KOPT-K1 (cell line): ENCODE measurements around the gene ALLC.

Source experiments
- H3K27ac ChIP-seq: fragments of 200-600 bp; sonication (generic); 2 replicates; pipeline ENCODE4 v1.5.1; 2016; ENCODE audit warnings: antibody characterized with exemption, mild to moderate bottlenecking, low read depth, low read length; ENCODE audit not compliant: poor library complexity, severe bottlenecking
- H3K36me3 ChIP-seq: fragments of 200-600 bp; sonication (generic); 2 replicates; pipeline ENCODE4 v1.5.1; 2017; ENCODE audit warnings: antibody characterized with exemption, mild to moderate bottlenecking, low read length, moderate library complexity; ENCODE audit not compliant: insufficient read depth
- H3K9me3 ChIP-seq: fragments of 200-600 bp; sonication (generic); 2 replicates; pipeline ENCODE4 v1.5.1; 2017; ENCODE audit warnings: antibody characterized with exemption, low read length, mild to moderate bottlenecking; ENCODE audit not compliant: insufficient read depth, poor library complexity, severe bottlenecking

Gene ALLC

GRCh38 chr2:3667151-3667631, 9.2 kb downstream of the ALLC start:
- H3K9me3 ChIP-seq: no peaks in the 10 kb centered on the region
- H3K27ac ChIP-seq: no peak overlapping the region
- no peaks in the 10 kb centered on the region for H3K36me3 ChIP-seq

DNA sequence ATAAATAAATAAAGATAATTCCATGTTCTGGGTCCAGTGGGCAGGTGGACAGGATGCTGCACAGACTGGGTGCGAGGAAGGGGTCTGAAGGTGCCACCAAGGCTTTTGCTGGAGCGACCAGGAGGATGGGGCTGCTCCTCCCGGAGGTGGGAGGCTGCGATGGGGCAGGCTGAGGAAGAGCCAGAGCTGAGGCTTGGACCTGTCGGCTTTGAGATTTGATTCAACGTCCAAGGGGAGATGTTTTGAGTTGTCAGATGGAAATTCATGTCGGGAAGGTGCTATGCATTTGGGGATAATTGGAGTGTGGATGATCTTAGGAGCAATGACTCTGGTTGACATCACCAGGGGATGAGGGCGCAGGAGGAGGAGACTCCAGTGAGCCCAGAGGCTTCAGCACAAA, 11.7 kb downstream of the ALLC start:
- no peak overlapping the region for H3K27ac ChIP-seq
- H3K9me3 ChIP-seq: no peaks in the 10 kb centered on the region
- H3K36me3 ChIP-seq: no peaks in the 10 kb centered on the region

DNA sequence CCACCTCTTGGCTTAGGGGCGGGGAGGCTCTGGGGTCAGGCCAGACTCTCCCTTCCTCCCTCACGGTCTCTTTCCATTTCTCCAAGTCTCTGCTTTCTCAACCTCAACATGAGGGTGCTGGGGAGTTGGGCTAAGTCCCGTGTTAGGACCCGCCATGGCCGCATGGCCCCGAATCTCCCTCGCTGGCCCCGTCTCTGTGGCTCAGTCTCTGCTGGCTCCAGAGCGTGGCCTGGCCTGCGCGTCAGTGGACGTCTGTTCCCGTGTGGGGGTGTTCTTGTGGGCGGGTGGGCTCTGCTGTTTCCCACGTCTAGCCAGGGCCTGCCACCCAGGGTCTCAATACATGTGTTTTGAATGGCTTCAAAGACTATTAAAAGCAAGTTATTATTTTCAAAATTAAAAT, 12.4 kb downstream of the ALLC start:
- Histone ChIP-seq H3K27ac (no peak overlapping the region), H3K36me3 (no peaks in the 10 kb centered on the region), H3K9me3 (no peaks in the 10 kb centered on the region)

DNA sequence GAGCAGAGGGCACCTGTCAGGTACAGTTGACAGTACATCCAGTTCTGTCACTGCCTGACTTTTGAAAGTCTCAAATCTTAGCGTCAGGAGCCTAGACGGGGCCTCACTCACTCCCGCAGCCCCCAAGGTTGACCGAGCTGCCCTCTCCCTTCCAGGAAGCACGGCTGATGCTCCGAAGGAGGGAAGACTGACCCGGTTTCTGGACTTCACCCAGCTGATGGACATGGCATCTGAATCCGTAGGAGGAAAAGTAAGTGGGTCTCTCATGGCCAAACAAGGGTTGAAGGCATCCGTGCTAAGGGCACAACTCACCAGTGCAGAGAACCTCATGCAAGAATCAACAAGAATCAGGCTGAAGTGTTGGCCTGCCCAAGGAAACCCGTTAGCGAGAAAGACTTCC, 12.9 kb downstream of the ALLC start:
- Histone ChIP-seq H3K9me3 (no peaks in the 10 kb centered on the region), H3K27ac (no peak overlapping the region), H3K36me3 (no peaks in the 10 kb centered on the region)

DNA sequence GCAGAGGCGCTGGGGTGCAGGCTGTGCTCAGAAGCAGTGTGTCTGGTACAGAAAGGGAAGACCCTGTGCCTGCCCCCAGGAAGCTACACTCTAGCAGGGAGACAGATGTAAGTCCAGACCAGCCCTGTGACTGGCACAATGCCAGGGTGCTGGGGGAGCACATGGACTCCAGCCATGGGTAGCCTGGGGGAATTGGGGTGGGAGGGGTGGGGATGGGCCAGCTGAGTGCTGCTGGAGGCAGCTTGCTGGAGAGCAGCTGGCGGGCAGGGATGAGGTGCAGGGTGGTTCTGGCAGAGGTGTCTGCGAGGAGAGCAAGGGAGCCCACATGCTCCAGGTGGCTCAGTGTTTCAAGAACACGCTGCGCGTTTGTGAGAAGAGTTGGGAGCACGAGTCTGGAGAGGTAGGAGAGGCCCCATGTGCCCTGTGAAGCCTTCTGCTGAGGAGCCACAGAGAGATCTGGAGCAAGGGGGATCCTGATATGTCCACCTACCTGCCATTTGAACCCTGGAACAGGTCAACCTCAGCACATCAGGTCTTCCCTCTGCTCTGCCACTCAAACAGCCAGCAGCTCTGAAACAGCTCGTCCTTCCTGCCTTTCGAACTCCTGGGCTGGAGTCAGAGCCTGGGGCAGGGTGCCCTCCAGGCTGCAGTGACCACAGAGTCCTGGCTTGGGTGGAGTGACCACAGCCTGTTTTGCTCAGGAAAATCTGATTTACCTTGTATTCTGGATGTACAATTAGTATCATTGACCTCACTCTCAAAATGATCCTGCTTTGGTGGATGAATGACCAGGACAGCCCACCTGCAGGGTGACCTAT, 15.1 kb downstream of the ALLC start:
- Histone ChIP-seq H3K9me3 (no peaks in the 10 kb centered on the region), H3K36me3 (no peaks in the 10 kb centered on the region), H3K27ac (no peak overlapping the region)

DNA sequence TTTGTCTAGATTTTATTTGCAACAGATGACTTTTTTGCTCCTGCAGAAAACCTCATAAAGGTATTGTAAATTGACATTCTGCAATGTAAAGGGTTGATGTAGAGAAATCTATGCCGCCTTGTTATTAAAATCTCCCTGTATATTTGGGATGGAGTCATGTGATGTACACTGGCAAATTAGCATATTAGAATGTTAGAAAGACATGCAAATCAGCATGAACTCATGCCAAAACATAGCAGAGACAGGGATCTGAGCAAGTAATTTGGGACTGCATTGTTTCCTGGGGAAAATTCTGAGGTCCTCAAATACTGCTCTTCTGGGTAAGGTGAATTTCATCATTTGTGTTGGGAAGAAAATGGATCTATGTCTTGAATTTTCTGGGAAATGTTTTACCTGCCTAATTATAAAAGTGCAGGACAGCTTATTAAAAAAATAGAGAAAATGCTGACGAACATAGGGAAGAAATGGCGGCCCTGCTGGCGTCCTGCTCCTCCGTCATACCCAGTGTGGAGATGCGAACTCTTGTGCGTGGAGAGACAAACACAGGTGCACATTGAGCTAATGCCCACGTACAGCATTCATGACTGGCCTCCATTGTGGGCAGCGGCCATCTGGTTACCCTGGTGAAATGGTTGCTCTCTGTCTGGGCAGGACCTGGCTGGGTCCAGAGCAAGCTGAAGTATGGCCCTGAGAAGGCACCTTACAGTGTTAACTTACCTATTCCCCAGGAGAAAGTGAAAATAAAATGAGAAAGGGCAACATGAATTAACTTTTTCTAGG, 16.3 kb downstream of the ALLC start:
- Histone ChIP-seq H3K27ac (no peak overlapping the region), H3K36me3 (no peaks in the 10 kb centered on the region), H3K9me3 (no peaks in the 10 kb centered on the region)

- no peaks in the 10 kb centered on the region for H3K9me3 ChIP-seq
- no peak overlapping the region for H3K27ac ChIP-seq
- no peaks in the 10 kb centered on the region for H3K36me3 ChIP-seq
These were observed 17.7 kb downstream of the ALLC start for GRCh38 chr2:3675687-3676086.

DNA sequence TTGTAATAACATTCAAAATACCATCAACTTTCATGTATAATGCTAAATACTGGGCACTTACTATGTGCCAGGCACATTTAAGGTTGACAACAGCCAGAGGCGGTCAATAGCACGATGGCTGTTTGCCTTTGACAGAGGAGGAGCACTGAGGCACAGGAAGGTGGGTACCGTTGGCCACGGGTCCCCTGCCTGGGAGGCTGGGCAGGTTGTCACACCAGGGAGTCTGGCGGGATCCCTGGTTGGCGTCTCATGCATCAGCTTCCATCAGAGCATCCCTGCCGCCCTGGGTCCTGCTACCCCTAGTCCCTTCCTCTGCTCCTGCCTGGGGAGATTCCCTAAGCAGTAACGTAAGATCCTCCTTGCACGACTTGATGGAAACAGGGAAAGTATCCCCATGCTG, 19.4 kb downstream of the ALLC start:
- H3K36me3 ChIP-seq: no peaks in the 10 kb centered on the region
- H3K27ac ChIP-seq: no peak overlapping the region
- H3K9me3 ChIP-seq: no peaks in the 10 kb centered on the region

- Histone ChIP-seq H3K27ac (no peak overlapping the region), H3K36me3 (no peaks in the 10 kb centered on the region), H3K9me3 (no peaks in the 10 kb centered on the region)
These were observed 20.2 kb downstream of the ALLC start for GRCh38 chr2:3678212-3678611.

DNA sequence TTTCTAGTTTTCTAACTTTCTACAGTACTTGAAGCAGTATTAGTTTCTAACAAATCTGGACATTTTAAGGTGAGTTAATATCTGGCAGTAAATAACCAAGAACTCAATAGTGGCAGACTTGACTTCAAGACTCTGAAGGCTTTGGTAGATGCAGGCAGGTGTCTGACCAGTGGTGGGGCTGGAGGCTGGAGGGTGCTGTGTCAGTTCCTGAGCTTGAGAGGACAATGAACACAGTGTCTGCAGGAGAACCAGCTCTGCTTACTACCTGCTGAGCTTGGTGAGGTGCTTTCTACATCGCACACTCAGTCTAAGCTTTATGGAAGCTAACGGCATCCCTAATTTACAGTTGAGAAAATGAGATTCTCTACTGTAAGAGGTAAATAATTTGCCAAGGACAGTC, 21.2 kb downstream of the ALLC start:
- Histone ChIP-seq H3K27ac (no peak overlapping the region), H3K36me3 (no peaks in the 10 kb centered on the region), H3K9me3 (no peaks in the 10 kb centered on the region)

- H3K9me3 ChIP-seq: no peaks in the 10 kb centered on the region
- no peak overlapping the region for H3K27ac ChIP-seq
- H3K36me3 ChIP-seq: no peaks in the 10 kb centered on the region
These were observed 21.8 kb downstream of the ALLC start for GRCh38 chr2:3679616-3680393.

DNA sequence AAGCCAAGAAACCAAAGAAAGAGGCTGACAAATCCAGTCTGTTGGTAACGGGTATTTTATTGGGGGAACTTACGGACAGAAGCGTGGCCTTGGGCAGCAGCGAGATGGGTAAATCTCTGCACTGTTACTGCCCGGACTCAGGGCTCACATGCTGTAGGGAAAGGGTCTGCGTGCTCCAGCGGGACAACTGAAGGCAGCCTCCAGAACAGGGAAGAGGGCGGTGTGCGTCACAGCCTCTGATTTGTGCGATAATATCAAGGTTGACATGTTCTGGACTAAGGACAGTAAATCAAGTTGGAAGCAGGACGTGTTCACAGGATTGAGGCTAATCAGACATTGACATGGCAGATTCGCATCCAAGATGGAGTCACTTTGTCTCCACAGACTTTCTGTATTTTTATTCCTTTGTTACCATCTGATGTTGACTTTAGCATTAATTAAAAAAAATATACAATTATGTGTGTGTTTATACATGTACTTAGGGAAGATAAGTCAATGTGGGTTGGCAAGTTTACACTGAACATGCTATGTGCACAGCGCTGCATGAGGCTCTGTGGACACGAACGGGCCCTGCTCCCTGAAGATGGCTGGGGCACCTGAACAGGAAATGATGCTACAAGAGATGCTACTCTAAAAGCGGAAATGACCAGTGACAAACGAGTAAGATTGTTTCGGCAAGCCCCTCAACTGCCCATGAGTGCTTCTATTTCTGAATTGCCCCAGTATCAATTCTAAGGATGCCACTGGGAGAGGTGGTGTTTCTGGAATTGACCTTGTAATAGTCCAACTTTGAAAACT, 22.7 kb downstream of the ALLC start:
- Histone ChIP-seq H3K9me3 (no peaks in the 10 kb centered on the region), H3K36me3 (no peaks in the 10 kb centered on the region), H3K27ac (no peak overlapping the region)

GRCh38 chr2:3681625-3682024, 23.6 kb downstream of the ALLC start:
- Histone ChIP-seq H3K9me3 (no peaks in the 10 kb centered on the region), H3K36me3 (no peaks in the 10 kb centered on the region), H3K27ac (no peak overlapping the region)

DNA sequence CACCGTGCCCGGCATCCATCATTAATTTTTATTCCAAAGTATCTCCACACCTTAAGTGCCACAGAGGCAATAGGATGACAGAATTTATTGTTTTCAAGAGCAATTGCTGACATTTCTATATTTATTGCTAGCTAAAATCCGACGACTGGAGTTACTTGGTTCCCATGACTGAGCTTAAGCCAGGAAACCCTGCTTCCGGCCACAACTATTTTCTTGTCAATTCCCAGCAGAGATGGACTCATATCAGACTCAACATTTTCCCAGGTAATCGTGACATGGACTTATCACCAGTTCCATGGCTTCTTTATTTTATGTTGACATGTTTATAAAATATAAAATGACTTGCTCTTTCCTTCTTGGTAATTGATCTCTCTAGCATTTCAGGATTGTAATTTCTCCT, 24.8 kb downstream of the ALLC start:
- no peaks in the 10 kb centered on the region for H3K9me3 ChIP-seq

More for the DNA sequence above, 24.8 kb downstream of the ALLC start:
- Histone ChIP-seq H3K36me3 (no peaks in the 10 kb centered on the region), H3K27ac (no peak overlapping the region)
